ENCODE data around the gene CARHSP1.

GRCh38 chr16:8852534-8852933 is 16.3 kb downstream of the CARHSP1 start:
- no peak for TF ChIP-seq POLR2AphosphoS5 (IDR thresholded peaks at IDR 0.05; ENCODE audit: borderline replicate concordance, low read depth, low read length)
- no peak for TF ChIP-seq EZH2 (IDR thresholded peaks at IDR 0.05)

Data from SK-N-MC (cell line).